Caco-2 (cell line): ENCODE results near the gene COMTD1. TPM values are rescaled to one million over a fixed set of nuclear protein-coding genes. Genes with fewer than 3 reads are reported as not detected.
"Not testable (repeated sequence)": the region's sequence is repeated elsewhere in the genome, so short reads cannot be mapped to it uniquely, and the experiment has no call there.

Experiments
- BruUV-seq: library from RNA; stranded (reverse); fragments of 400-500 nt; replicated peaks from 2 replicates; lab custom pipeline; 2021; lab: Mats Ljungman, UMichigan
- CTCF ChIA-PET: fragments of 300-600 bp; sonication (Branson Sonifier 250); formaldehyde crosslinking; loops from one replicate; lab custom pipeline; 2022; ENCODE audit warnings: antibody characterized with exemption; lab: Charles Lee
- POLR2A ChIA-PET: fragments of 300-600 bp; sonication (Branson Sonifier 250); formaldehyde crosslinking; loops from one replicate; lab custom pipeline; 2022; ENCODE audit warnings: antibody characterized with exemption; lab: Charles Lee
- DNase-seq, 2 experiments: peaks; one replicate each; pipeline versions ENCODE4 v3.0.0 to v3.0.0-alpha.2; 2020 to 2022
- H3K27me3 ChIP-seq: replicated peaks from 2 replicates; pipeline ENCODE4 v1.6.0; 2011; ENCODE audit warnings: low read length; ENCODE audit not compliant: control insufficient read depth, insufficient read depth
- H3K36me3 ChIP-seq: 2 replicates; pipeline ENCODE4 v1.5.1; 2011; ENCODE audit warnings: low read length; ENCODE audit not compliant: control insufficient read depth, insufficient read depth
- H3K4me1 ChIP-seq: fragments of 250-450 bp; sonication (Bioruptor Pico); 2 replicates; pipeline ENCODE4 v1.5.1; 2020; ENCODE audit warnings: mild to moderate bottlenecking
- H3K4me3 ChIP-seq: 2 replicates; pipeline ENCODE4 v1.5.1; 2011; ENCODE audit warnings: low read depth, mild to moderate bottlenecking, control low read depth, low read length
- H3K9me3 ChIP-seq: fragments of 250-450 bp; sonication (Bioruptor Pico); 2 replicates; pipeline ENCODE4 v1.5.1; 2020; ENCODE audit warnings: mild to moderate bottlenecking, moderate library complexity
- H3K27ac Mint-ChIP-seq: one replicate; pipeline ENCODE4 v1.8.0; 2022; ENCODE audit warnings: mixed read lengths; ENCODE audit not compliant: unreplicated experiment
- H3K27me3 Mint-ChIP-seq: one replicate; pipeline ENCODE4 v1.8.0; 2022; ENCODE audit warnings: mixed read lengths; ENCODE audit not compliant: insufficient read depth, unreplicated experiment
- H3K36me3 Mint-ChIP-seq: one replicate; pipeline ENCODE4 v1.8.0; 2022; ENCODE audit warnings: mild to moderate bottlenecking, mixed read lengths; ENCODE audit not compliant: insufficient read depth, unreplicated experiment
- H3K4me1 Mint-ChIP-seq: one replicate; pipeline ENCODE4 v1.8.0; 2022; ENCODE audit warnings: low read depth, mixed read lengths; ENCODE audit not compliant: unreplicated experiment
- H3K4me3 Mint-ChIP-seq: one replicate; pipeline ENCODE4 v1.8.0; 2022; ENCODE audit warnings: mild to moderate bottlenecking, moderate library complexity, mixed read lengths; ENCODE audit not compliant: unreplicated experiment
- H3K9me3 Mint-ChIP-seq: one replicate; pipeline ENCODE4 v1.8.0; 2022; ENCODE audit warnings: mixed read lengths; ENCODE audit not compliant: unreplicated experiment
- intact Hi-C: fragments of 100-400 bp; cut with micrococcal nuclease; formaldehyde crosslinking; loops from one replicate; pipeline ENCODE4 v1.10.0; 2022; ENCODE audit not compliant: unreplicated experiment
- total RNA-seq: library from RNA; stranded (reverse); gene quantifications from 2 replicates; pipeline ENCODE4 v1.2.3, GENCODE V29; 2022
- TF ChIP-seq, protein P1 (sequence below), 2 experiments: fragments of 200-600 bp in 1 of 2; IDR thresholded peaks; 1 replicate in 1 of 2; 2 replicates in 1 of 2; pipeline versions ENCODE4 v1.5.1 to v1.8.0; 2011 to 2022; ENCODE audit warnings: antibody characterized with exemption in 1 of 2, control low read depth in 1 of 2, inconsistent platforms in 1 of 2, low read depth in 1 of 2, low read length in 1 of 2, mild to moderate bottlenecking in 1 of 2, moderate library complexity in 1 of 2; ENCODE audit not compliant: insufficient read depth in 1 of 2, severe bottlenecking in 1 of 2, unreplicated experiment in 1 of 2

The COMTD1 gene
- total RNA-seq, 1 experiment from 2014 or later: 38.7 TPM

DNA sequence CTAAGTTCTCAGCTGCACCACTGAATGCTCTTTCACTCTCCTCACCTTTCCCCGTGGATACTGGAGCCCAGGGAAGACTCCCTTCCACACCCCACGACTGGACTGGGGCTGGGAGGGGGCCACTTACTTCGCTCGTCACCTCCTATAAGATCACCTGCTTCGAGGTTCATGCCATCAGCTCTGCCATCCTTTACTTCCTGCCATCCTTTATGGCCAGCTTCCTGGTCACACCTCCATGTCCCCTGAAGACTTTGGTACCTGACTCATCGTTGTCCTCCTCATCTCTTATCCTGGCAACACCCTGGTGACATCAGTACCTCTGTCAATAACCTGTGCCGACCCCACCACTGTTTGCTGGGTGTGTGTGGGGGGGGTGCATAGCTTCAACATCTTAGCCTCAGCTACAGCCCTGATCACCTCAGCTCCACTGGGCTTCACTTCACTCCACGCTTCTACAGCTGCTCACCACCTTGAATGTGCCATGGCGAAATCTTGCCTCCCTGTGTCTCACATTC is 33.9 kb downstream of the COMTD1 start:
- peaks cover 15% of the 10 kb centered on the region for H3K4me1 Mint-ChIP-seq
- peaks cover 16% of the 10 kb centered on the region for H3K4me1 ChIP-seq
- CTCF ChIA-PET: no interaction called here

GRCh38 chr10:75199949-75200348 is 35.8 kb downstream of the COMTD1 start:
- H3K4me3 Mint-ChIP-seq, H3K4me3 ChIP-seq, H3K27me3 Mint-ChIP-seq, H3K36me3 ChIP-seq, H3K9me3 ChIP-seq, DNase-seq, H3K36me3 Mint-ChIP-seq, BruUV-seq, H3K27me3 ChIP-seq, H3K27ac Mint-ChIP-seq, intact Hi-C loops, H3K9me3 Mint-ChIP-seq: not testable (repeated sequence)
- ChIA-PET POLR2A (interaction anchor here (0.6 kb wide), 1 partner anchor 11 kb away, joined by 4 read pairs; the partner anchor contains the start of gene VDAC2), CTCF (interaction anchor here (0.7 to 1.1 kb wide), 2 partner anchors 36 to 1073 kb away, joined by 3 to 4 read pairs; partner anchors contain the start of gene COMTD1)
- peaks cover 15% of the 10 kb centered on the region for H3K4me1 Mint-ChIP-seq
- H3K4me1 ChIP-seq: peaks cover 11% of the 10 kb centered on the region

More for the DNA sequence above, 33.9 kb downstream of the COMTD1 start:
- H3K9me3 ChIP-seq: no peaks in the 10 kb centered on the region
- H3K36me3 ChIP-seq: no peaks in the 10 kb centered on the region
- H3K27me3 Mint-ChIP-seq: no peaks in the 10 kb centered on the region
- peak; percentile 22 to 42 for DNase-seq
- BruUV-seq: no TSS peak
- intact Hi-C loops: no loop called here
- no peaks in the 10 kb centered on the region for H3K9me3 Mint-ChIP-seq
- POLR2A ChIA-PET: no interaction called here
- no peak overlapping the region for H3K4me3 Mint-ChIP-seq
- H3K27ac Mint-ChIP-seq: peak overlapping the region; percentile 78
- no peak overlapping the region for H3K4me3 ChIP-seq
- TF ChIP-seq, protein P1, sequence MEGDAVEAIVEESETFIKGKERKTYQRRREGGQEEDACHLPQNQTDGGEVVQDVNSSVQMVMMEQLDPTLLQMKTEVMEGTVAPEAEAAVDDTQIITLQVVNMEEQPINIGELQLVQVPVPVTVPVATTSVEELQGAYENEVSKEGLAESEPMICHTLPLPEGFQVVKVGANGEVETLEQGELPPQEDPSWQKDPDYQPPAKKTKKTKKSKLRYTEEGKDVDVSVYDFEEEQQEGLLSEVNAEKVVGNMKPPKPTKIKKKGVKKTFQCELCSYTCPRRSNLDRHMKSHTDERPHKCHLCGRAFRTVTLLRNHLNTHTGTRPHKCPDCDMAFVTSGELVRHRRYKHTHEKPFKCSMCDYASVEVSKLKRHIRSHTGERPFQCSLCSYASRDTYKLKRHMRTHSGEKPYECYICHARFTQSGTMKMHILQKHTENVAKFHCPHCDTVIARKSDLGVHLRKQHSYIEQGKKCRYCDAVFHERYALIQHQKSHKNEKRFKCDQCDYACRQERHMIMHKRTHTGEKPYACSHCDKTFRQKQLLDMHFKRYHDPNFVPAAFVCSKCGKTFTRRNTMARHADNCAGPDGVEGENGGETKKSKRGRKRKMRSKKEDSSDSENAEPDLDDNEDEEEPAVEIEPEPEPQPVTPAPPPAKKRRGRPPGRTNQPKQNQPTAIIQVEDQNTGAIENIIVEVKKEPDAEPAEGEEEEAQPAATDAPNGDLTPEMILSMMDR (IDR thresholded peaks at IDR 0.05; ENCODE audit: insufficient read depth in 1 of 2, low read depth in 1 of 2, low read length in 1 of 2, severe bottlenecking in 1 of 2, unreplicated experiment in 1 of 2): no peak
- H3K36me3 Mint-ChIP-seq: no peaks in the 10 kb centered on the region
- no peaks in the 10 kb centered on the region for H3K27me3 ChIP-seq

DNA sequence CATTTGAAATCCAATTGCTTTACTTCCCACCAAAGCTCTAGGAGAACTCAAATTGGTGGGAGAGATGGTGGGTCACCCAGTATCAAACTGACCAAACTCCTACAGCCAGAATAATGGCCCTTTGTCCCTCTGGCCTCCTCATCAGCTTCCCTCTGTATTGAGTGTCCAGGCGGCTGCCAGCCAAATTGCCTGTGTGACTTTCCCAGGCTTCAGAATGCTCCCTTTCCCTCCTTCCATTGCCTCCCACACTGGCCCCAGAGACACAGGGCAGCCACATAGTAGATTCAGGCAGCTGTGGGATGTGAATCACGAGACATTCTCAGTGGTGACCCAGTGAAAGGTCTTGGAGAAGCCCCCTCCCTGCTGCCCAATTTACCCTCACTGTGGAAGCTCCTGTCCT is 37.9 kb downstream of the COMTD1 start:
- H3K9me3 ChIP-seq: no peaks in the 10 kb centered on the region
- H3K27me3 ChIP-seq: no peaks in the 10 kb centered on the region
- peaks cover 11% of the 10 kb centered on the region for H3K4me1 ChIP-seq
- no peak for DNase-seq
- ChIA-PET CTCF (no interaction called here), POLR2A (no interaction called here)
- Mint-ChIP-seq H3K27ac (no peak overlapping the region), H3K4me1 (peaks cover 15% of the 10 kb centered on the region), H3K36me3 (peaks cover 10% of the 10 kb centered on the region), H3K4me3 (no peak overlapping the region), H3K27me3 (no peaks in the 10 kb centered on the region), H3K9me3 (no peaks in the 10 kb centered on the region)
- BruUV-seq: no TSS peak
- TF ChIP-seq, protein P1 (IDR thresholded peaks at IDR 0.05; ENCODE audit: insufficient read depth in 1 of 2, low read depth in 1 of 2, low read length in 1 of 2, severe bottlenecking in 1 of 2, unreplicated experiment in 1 of 2): no peak
- intact Hi-C loops: no loop called here
- H3K36me3 ChIP-seq: peaks cover 2% of the 10 kb centered on the region
- no peak overlapping the region for H3K4me3 ChIP-seq
